HG02623 (cell line): ENCODE results near the gene IGSF21.

Experiments used
- ATAC-seq: cut with Tn5 transposase; IDR thresholded peaks from one replicate; pipeline ENCODE4 v1.9.1; 2021; ENCODE audit warnings: moderate library complexity; ENCODE audit not compliant: unreplicated experiment

Gene IGSF21

DNA sequence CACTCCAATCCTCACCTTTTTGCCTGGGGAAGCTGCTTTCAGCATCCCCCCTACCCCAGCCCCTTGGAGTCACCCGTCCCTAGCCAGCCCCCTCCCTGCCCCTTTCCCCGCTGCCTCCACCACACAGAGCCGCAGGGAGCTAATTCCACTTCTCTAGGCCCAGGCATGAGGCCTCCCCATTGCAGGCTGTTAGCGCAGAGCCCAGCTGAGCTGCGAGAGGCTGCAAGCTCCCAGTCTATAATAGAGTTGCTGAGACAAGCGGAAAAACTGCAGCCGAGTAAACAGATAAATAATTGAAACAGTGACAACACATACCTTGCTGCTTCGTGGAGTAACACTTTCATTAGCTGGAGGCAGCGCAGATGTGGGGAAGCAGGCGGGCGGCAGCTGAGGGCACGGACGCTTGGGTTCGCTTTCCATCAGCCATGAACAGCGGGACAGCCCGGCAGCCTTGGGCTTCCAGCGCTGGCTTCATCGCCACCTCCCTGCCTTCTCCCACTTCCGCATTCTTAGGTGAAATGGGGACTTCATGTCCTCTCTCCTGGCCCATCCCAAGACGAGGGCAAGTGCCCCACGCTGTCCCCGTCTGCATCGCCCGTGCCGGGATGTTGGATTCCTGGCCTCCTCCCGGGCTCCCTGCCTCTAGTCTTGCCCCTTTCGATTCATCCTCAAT, 183.3 kb downstream of the IGSF21 start:
- no peak for ATAC-seq

DNA sequence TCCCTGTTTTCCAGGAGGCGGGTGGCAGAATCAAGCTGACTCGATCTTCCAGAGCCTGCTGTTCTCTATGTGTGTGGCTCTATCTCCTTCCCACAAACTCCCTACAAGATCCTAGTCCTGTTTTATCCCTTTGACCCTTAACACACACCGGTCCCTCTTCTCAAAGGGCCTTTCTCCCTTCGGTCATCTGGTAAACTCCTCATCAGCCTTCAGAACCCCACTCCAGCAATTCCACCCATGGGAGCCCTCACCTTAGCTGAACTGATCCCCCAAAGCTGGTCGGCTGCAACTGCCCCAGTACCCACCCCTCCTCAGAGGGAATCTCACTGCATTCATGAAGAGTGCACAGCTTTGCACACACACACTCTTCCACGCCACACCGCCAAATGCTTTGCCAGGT, 184.9 kb downstream of the IGSF21 start:
- no peak for ATAC-seq

DNA sequence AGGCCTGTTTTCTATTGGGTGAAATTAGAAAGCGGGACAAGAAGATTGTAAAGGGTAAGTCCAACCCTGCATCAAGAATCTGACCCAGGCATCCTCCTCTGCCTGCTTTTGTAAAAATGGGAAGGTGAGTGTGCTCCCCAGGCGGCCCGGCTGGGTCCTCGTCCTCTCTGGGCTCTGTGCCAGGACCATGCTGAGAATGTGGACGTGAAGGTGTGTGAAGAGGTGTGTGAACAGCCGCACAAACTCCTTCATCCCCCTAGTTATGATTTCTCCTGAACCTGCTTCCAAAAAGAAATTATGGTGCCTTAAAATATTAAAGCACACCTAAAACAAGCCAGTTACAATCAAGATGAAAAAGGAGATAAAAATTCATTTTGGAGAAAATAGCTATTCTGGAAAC, 185.7 kb downstream of the IGSF21 start:
- no peak for ATAC-seq

DNA sequence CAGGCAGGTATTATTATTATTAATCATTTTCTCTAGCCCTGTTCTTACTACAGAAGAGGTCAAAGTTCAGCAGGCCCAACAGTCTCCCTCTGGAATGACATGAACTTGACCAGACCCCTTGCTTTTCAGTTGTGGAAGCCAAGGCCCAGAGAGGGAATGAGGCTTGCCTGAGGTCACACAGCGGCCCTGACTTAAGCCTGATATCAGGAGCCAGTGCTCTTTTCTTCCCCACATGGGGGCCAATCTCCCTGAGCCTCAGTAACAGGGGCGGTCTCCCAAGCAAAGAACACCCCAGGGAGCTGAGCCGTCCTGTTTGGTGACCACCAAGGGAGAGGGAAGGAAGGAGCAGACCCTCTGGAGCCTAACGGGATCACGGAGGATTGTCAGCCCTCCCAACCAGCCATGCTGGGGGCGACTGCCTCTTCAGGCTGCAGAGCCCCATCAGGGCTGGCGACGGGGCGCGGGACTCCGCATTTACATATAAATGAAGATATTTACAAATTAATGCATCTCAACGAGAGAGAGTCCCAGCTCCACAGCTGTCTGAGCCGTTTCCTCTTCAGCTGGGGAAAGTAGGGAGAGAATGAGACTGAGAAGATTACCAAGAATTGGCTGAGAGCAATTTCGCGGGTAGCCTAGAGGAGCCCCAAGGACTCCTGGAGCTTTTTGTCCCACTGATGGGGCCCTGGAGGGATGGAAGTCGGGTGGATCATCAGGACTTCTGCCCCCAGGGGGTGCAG, 187.0 kb downstream of the IGSF21 start:
- no peak for ATAC-seq

DNA sequence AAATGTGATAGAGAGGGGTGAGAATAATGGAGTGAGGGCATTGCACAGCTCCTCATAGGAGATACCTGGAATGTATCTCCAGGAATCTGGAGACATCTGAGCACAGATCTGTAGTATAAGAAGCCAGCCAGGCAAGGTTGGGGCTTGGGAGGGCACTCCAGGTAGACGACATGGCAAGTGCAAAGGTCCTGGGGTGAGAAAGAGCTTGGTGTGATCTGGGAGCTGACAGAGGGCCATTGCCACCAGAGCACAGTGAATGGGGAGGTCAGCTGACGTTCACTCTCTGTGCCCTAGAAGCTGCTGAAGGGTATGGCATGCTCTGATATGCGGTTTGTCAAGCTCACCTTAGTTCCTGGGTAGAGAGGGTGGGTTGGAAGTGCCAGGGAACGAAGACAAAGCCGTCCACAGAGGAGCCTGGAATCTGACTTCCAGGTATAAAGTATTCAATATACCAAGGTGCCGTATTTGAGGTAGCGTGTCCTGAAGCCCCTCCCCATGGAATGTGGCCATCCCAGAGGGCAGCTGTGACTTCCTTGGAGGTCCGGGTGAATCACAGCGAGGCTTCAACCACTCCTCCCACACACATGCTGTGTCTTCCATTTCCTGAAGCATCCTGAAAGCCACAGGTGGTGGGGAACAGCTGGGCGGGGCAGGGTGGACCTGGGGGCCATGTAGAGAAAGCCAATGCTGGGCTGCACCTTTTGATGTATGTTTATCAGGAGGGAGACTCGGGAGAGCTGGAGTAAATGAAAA, 190.5 kb downstream of the IGSF21 start:
- ATAC-seq = no peak

DNA sequence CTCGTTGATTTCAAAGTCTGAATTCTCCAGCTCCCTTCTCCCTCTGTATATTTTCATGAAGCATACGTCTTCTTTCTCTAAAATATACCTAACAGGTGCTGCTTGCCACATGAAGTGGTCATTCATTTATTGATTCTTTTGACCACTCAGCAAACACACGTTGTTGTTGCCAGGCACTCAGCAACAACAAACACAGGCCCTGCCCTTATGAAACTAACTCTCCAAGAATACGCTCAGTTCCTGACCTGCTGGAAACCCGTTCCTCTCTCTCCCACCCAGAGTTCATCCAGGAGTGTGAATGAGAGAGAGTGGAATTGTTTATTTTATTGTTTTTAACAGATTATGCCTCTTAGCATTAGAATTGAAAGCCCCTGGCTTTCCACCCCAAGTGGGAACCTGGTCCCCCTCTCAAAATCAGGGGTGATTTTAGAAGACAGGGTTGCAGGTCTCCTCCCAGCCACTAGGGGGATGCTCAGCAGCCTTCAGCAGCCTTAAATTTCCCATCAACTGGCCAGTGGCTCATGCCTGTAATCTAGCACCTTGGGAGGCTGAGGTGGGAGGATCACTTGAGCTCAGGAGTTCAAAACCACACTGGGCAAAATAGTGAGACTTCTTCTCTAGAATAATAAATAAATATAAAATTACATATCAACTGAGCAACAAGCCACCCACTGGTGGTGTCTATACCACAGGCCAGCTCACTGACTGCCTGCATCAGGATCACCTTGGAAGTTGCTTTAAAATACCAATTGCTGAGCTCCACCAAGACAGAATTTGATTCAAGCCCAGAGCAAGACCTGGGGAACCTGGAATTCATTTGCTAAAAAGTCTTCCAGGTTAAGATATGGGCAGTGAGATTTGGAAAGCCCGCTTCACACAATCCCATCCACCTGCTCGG, 192.1 kb downstream of the IGSF21 start:
- no peak for ATAC-seq

DNA sequence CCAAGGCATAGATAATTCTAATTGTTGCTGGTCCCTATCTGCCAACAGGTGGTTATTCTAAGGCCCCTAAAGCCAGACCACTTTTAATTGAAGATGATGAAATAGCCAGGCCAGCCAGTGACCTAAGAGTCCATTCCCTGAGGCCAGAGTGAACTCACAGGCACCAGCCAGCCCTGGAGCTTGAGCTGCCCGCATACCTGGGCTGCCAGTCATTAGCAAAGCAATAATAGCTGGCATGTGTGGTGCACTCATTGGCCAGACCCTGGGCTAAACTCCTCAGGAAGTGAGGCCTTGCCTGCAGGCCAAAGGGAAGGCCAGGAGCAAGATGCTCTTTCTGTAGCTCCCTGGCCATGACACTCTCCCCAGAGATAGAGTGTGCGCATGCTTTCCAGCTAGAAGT, 192.8 kb downstream of the IGSF21 start:
- ATAC-seq = no peak

DNA sequence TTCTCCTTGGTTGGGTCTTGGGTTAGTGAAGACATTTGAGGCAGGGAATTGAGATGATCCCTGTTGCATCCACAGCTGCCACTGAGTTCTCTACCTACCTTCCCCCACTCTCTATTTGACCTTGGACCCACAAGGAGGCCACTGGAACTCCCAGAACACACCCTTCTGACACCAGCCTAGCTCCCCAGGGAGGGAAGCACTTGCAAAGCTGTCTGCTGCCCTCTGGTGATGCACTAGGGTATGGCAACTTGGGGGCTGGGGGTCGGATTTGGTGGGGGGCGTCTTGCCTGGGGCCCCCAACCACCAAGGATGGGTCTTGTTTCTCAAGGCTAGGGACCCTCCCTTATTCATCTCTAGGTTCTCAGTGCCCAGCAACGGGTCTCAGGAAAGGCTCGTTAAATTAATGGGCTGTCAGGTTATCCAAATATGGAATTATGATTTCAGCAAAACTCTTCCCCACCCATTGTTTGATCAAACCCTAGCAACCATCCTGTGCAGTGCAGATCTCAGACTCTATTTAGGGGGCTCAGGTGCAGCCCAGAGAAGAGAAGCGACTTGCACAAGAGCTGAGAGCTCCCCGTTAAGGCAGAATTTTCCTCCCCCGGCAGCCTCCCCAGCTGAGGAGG, 195.3 kb downstream of the IGSF21 start:
- ATAC-seq = no peak

DNA sequence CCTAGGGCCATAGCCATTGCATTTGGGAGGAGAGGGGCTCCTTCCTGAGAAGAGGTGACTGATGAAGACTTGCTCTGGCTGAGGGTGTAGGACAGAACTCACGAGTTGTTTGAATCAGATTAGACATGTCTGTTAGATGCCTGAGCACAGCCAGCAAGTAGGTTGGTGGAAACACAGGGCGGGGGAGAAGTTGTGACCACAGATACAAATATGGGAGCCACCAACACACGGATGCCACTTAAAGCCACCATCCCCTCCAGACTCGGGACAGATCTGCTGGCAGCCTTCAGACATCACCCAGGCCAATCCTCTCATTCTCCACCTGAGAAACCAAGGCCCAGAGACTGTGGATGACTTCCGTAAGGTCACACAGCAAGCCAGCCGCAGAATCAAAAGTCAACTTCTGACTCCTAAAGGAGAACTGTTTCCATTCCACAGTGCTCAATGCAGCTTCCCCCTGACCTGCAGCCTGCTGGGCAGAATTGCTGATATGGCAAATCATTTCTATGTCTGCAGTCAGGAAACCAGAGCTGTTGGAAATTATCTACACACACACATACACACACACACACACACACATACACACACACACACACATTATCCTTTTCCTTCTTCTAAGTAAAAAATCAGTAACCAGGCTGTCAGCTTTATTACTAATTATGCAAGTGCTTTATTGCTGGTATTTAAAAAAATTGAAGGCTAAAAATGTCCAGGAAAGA, 196.7 kb downstream of the IGSF21 start:
- no peak for ATAC-seq

DNA sequence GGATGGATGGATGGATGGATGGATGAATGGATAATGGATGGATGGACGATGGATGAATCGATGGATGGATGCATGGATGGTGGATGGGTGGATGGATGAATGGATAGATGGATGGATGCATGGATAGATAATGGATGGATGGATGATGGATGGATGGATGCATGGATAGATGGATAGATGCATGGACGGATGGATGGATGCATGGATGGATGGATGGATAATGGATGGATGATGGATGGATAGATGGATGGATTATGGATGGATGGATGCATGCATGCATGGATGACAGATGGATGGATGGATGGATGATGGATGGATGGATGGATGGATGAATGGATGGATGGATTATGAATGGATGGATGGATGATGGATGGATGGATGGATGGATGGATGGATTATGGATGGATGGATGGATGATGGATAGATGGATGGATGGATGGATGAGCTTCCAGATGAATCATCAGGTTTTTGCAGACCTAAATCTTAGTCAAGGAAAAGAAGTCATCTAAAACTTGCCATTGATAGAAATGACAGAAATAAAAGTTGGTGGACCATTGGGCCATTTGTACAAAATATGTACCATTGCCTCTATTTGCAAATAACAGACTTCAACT, 197.7 kb downstream of the IGSF21 start:
- ATAC-seq = no peak

DNA sequence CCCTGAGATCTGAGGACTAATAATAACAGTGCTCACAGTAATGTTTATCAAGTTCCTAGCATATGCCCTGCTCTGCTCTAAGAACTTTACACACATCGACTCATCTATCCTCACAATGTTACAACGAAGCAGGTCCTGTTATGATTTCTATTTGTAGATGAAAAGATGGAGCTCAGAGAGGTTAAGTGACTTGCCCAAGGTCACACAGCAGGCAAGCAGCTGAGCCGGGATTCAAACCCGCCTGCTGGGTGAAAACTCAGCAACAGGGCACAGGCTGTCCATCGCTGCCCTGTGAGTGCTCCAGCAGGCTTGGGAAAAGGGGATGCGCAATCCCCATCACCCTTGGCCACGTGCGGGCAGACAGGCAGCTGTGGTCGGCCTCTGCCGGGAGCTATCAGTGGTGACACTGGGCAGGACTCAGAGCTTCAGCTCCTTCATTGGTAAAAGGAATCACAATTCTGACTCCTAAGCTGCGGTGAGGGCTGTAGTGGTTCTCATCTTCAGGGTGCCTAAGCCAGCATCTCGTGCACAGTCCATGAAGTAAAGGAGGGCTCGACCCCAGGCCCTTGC, 199.8 kb downstream of the IGSF21 start:
- ATAC-seq = no peak

DNA sequence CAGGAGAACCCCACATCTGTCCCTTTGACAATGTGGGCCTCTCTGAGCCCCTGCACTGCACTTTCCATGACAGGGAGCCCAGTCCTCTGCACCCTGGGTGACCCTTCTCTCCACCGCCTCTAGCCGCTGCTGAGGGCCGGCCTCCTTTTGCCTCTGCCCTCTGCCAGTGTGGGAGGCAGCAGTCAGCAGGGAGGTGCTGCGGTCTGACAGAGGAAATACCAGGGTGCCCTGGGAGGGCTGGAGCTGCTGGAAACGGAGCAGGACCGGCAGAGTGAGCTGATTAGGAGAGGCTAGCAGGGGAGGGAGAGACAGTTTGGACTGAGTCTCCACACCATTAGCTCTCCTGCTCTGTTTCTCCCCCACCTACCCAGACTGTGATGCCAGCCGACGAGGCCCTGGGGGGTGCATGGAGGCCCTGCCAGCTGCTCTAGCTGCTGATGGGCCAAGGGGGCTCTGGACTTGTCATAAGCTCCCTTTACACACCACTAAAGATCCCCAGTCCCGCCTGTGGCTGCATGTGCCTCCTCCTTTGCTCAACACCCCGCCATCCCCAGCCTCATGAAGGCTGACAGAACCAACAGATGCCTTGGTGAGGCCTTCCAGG, 202.1 kb downstream of the IGSF21 start:
- no peak for ATAC-seq

DNA sequence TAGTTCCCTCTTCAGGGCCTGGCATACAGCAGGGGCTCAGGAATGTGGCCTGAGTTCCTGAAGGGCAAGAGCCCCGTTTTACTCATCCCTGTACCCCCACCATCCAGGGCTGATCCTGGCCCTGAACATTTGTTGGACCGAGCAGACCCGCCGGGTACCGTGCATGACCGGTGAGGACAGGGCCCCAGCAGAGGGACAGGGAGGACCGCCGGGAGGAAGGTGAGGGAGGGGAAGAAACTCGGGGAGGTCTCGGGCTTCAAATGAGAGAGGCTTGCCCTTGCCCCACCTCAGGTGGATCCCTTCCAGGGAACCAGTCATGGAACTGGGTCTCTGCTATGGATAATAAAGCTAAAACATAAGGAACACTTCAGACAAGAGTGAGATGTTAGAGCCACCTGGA, 205.4 kb downstream of the IGSF21 start:
- ATAC-seq = no peak

DNA sequence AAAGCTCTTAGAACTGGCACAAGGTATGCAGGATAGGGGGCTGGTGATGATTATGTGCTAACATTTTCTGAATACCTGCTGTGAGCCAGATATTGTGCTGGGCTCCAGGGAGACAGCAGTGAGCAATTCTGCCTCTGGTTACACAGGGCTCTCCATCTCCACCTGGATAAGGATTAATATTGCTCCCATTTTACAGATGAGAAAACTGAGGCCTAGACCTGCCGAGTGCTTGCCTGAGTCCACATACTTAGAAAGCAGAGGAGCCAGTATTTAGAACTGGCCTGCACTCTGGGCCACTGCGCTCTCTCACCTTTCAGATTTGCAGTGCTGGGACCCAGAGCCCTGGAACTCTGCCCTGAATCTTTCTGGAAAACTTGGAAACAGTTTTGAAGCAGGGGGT, 205.9 kb downstream of the IGSF21 start:
- no peak for ATAC-seq

DNA sequence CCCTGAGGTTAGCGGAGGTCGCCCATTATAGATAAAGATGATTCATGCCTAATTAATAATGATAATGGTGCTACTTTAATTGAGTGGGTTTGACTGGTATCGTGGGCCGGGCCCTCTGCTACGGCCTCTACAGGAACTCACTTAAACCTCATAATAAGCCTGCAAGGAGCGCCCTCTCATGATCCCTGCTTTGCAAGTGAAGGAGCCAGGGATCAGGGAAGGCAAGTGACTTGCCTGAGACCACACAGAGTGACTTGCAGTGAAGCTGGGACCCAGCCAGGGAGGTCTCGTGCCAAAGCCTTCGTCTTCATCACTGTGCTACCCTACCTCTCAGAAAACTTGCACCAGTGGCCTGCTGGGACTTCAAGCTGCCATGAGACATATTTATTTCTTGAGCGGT, 206.8 kb downstream of the IGSF21 start:
- no peak for ATAC-seq

DNA sequence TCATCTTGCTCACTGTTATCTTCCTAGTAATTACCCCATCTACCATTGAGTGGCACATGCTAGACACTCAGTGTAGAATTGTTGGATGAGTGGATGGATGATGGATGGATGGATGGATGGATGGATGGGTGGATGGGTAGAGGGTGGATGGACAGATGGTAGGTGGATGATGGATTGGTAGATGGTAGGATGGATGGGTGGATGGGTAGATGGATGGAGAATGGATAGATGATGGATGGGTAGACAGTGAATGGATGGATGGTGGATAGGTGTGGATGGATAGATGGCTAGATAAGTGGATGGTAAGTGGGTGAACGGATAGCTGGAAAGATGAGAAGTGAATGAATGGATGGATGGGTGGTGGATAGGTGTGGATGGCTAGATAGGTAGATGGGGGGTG, 207.9 kb downstream of the IGSF21 start:
- ATAC-seq = no peak

DNA sequence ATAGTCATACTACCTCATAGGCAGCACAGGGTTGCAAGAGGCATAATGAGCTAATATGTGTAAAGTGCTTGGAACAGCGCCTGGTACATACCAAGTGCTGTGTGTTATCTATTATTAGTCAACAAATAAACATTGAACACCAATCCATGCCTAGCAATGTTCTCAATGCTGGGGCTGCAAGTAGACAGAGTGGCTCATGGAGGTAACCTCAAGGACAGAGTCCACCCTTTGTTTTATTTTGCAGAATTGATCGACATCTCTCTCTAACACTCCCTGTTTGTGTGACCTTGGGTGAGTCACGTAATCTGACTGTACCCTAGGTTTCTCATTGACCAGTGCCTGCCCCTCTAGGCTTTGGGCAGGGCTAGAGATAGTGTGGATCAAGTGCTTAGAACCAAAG, 209.2 kb downstream of the IGSF21 start:
- ATAC-seq = no peak

DNA sequence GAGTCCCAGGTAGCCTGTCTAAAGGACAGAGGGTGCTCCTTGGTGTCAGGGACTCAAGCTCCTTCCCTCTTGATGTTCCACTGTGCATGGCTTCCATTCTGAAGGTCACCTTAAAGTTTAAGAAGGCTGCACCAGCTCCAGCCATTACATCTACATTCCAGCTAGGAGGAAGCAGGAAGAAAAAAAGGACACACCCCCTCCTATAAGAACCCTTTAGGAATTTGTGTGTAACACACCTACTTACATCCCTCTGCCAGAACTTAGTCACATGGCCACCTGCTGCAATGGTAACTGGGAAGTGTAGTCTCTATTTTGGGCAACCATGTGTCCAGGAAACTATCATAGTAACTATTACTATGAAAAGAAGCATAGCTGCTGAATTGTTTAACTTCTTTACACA, 211.5 kb downstream of the IGSF21 start:
- no peak for ATAC-seq

DNA sequence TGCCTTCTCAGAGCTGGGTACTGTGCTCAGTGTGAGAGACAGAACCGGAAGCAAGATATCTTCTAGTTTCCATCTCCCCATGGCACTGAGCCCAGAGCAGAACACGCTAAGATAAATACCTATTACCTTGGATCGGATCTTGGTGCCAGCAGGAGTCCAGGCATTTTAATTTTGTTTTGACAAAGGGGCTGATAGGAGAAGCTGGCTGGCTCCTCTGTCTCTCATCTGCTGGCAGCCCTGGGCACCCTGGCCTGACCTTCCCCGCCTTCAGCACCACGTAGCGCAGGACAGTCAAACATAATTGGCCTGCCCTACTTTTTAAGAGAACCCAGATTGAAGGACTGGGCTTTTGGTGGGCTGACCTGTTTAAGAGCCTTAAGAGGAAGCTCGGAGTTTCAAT, 212.5 kb downstream of the IGSF21 start:
- no peak for ATAC-seq
